Activated T-cell treated with anti-CD3 and anti-CD28 coated beads, Interleukin-2, amount 50 U/mL, for 72 hours (primary cell): ENCODE measurements around the gene TENT5C. TPM values are rescaled to one million over a fixed set of nuclear protein-coding genes. Genes with fewer than 3 reads are reported as not detected.

ENCODE experiments used
- ATAC-seq, 2 donors: fragments of 150-1000 bp; cut with Tn5 transposase; replicated peaks in 1 of 2; 2 replicates each; pipeline ENCODE4 v1.10.0; 2021; ENCODE audit warnings: moderate library complexity in 2 of 2, mild to moderate bottlenecking in 1 of 2
- DNase-seq, 2 donors: peaks; one replicate each; pipeline ENCODE4 v3.0.0; 2021 to 2022; ENCODE audit warnings: mixed read lengths in 1 of 2
- H3K27ac Mint-ChIP-seq: one replicate; pipeline ENCODE4 v1.8.0; 2022; ENCODE audit warnings: mild to moderate bottlenecking, moderate library complexity, mixed read lengths
- H3K27me3 Mint-ChIP-seq: one replicate; pipeline ENCODE4 v1.8.0; 2022; ENCODE audit warnings: low read depth, mixed read lengths
- H3K36me3 Mint-ChIP-seq, 2 donors: one replicate each; pipeline ENCODE4 v1.8.0; 2022; ENCODE audit warnings: mixed read lengths in 2 of 2, mild to moderate bottlenecking in 1 of 2; ENCODE audit not compliant: insufficient read depth in 2 of 2
- H3K4me1 Mint-ChIP-seq: one replicate; pipeline ENCODE4 v1.8.0; 2022; ENCODE audit warnings: low read depth, mixed read lengths
- H3K4me3 Mint-ChIP-seq, 2 donors: one replicate each; pipeline ENCODE4 v1.8.0; 2022; ENCODE audit warnings: mild to moderate bottlenecking in 2 of 2, mixed read lengths in 2 of 2, moderate library complexity in 2 of 2
- H3K9me3 Mint-ChIP-seq, 2 donors: one replicate each; pipeline ENCODE4 v1.8.0; 2022; ENCODE audit warnings: mixed read lengths in 2 of 2
- total RNA-seq, 2 donors: library from RNA; stranded (reverse); gene quantifications; one replicate each; pipeline ENCODE4 v1.2.3, GENCODE V29; 2022

TENT5C gene
- total RNA-seq, 2 donors from 2014 or later = 22.5 to 36.3 TPM

GRCh38 chr1:117663156-117663902, 57.5 kb downstream of the TENT5C start:
- peaks cover 5 to 9% of the 10 kb centered on the region in 2 donors for H3K9me3 Mint-ChIP-seq
- H3K36me3 Mint-ChIP-seq = peaks cover 12 to 18% of the 10 kb centered on the region in 2 donors
- ATAC-seq (no peak), DNase-seq (no peak)
- no peaks in the 10 kb centered on the region for H3K27me3 Mint-ChIP-seq
- peak overlapping the region; percentile 38 to 60 for H3K4me3 Mint-ChIP-seq
- H3K4me1 Mint-ChIP-seq = peaks cover 92% of the 10 kb centered on the region
- peak overlapping the region; percentile 68 for H3K27ac Mint-ChIP-seq

GRCh38 chr1:117664314-117664713, 58.5 kb downstream of the TENT5C start:
- peak; percentile 81 to 83 for ATAC-seq
- H3K36me3 Mint-ChIP-seq = peaks cover 12 to 18% of the 10 kb centered on the region in 2 donors
- peak overlapping the region; percentile 93 for H3K27ac Mint-ChIP-seq
- peaks cover 83% of the 10 kb centered on the region for H3K4me1 Mint-ChIP-seq
- DNase-seq = peak; percentile 65 to 73
- H3K4me3 Mint-ChIP-seq = peak overlapping the region; percentile 55 to 60
- no peaks in the 10 kb centered on the region for H3K27me3 Mint-ChIP-seq
- H3K9me3 Mint-ChIP-seq = peaks cover 5 to 9% of the 10 kb centered on the region in 2 donors

- Mint-ChIP-seq H3K27ac (peak overlapping the region; percentile 54), H3K4me3 (peak overlapping the region; percentile 55 to 60), H3K36me3 (peaks cover 12 to 18% of the 10 kb centered on the region in 2 donors), H3K27me3 (no peaks in the 10 kb centered on the region), H3K9me3 (peaks cover 5 to 9% of the 10 kb centered on the region in 2 donors), H3K4me1 (peaks cover 69% of the 10 kb centered on the region)
- ATAC-seq = peak; percentile 33 to 34
- DNase-seq = no peak
Measured at GRCh38 chr1:117665556-117666270, 59.9 kb downstream of the TENT5C start.

- H3K4me3 Mint-ChIP-seq = no peak overlapping the region
- peaks cover 50% of the 10 kb centered on the region for H3K4me1 Mint-ChIP-seq
- DNase-seq = no peak
- H3K27ac Mint-ChIP-seq = no peak overlapping the region
- H3K27me3 Mint-ChIP-seq = peaks cover 26% of the 10 kb centered on the region
- no peak for ATAC-seq
- peaks cover 0 to 2% of the 10 kb centered on the region in 2 donors for H3K9me3 Mint-ChIP-seq
- H3K36me3 Mint-ChIP-seq = peaks cover 2% of the 10 kb centered on the region in 2 donors
Measured at GRCh38 chr1:117669572-117669971, 63.7 kb downstream of the TENT5C start.

GRCh38 chr1:117670976-117671780, 65.3 kb downstream of the TENT5C start:
- peaks cover 36% of the 10 kb centered on the region for H3K4me1 Mint-ChIP-seq
- peaks cover 33% of the 10 kb centered on the region for H3K27me3 Mint-ChIP-seq
- H3K36me3 Mint-ChIP-seq = peaks cover 2% of the 10 kb centered on the region in 2 donors
- H3K4me3 Mint-ChIP-seq = no peak overlapping the region
- peaks cover 0 to 2% of the 10 kb centered on the region in 2 donors for H3K9me3 Mint-ChIP-seq
- ATAC-seq (no peak), DNase-seq (no peak)
- no peak overlapping the region for H3K27ac Mint-ChIP-seq

- H3K4me1 Mint-ChIP-seq = peaks cover 31% of the 10 kb centered on the region
- ATAC-seq = no peak
- H3K9me3 Mint-ChIP-seq = peaks cover 0 to under 1% of the 10 kb centered on the region in 2 donors
- H3K36me3 Mint-ChIP-seq = peaks cover 0 to under 1% of the 10 kb centered on the region in 2 donors
- DNase-seq = no peak
- no peak overlapping the region for H3K4me3 Mint-ChIP-seq
- H3K27me3 Mint-ChIP-seq = peaks cover 33% of the 10 kb centered on the region
- H3K27ac Mint-ChIP-seq = no peak overlapping the region
Measured at GRCh38 chr1:117671781-117672501, 66.1 kb downstream of the TENT5C start.

- Mint-ChIP-seq H3K4me1 (peaks cover 27% of the 10 kb centered on the region), H3K27me3 (peaks cover 34% of the 10 kb centered on the region), H3K9me3 (no peaks in the 10 kb centered on the region), H3K4me3 (no peak overlapping the region), H3K27ac (no peak overlapping the region), H3K36me3 (no peaks in the 10 kb centered on the region)
- DNase-seq (no peak), ATAC-seq (no peak)
Measured at GRCh38 chr1:117672756-117673155, 66.9 kb downstream of the TENT5C start.

- H3K4me3 Mint-ChIP-seq = no peak overlapping the region
- H3K4me1 Mint-ChIP-seq = peaks cover 22% of the 10 kb centered on the region
- no peaks in the 10 kb centered on the region for H3K9me3 Mint-ChIP-seq
- H3K36me3 Mint-ChIP-seq = no peaks in the 10 kb centered on the region
- peak; percentile 88 to 94 for ATAC-seq
- peaks cover 39% of the 10 kb centered on the region for H3K27me3 Mint-ChIP-seq
- no peak overlapping the region for H3K27ac Mint-ChIP-seq
- no peak for DNase-seq
Measured at GRCh38 chr1:117673405-117673804, 67.6 kb downstream of the TENT5C start.

GRCh38 chr1:117674521-117675400, 68.9 kb downstream of the TENT5C start:
- DNase-seq (peak; percentile 46 to 51), ATAC-seq (peak; percentile 47 to 64)
- H3K27me3 Mint-ChIP-seq = peaks cover 39% of the 10 kb centered on the region
- H3K4me1 Mint-ChIP-seq = peaks cover 22% of the 10 kb centered on the region
- no peaks in the 10 kb centered on the region for H3K9me3 Mint-ChIP-seq
- no peaks in the 10 kb centered on the region for H3K36me3 Mint-ChIP-seq
- H3K27ac Mint-ChIP-seq = peak overlapping the region; percentile 43
- H3K4me3 Mint-ChIP-seq = no peak overlapping the region

- ATAC-seq = no peak
- H3K4me1 Mint-ChIP-seq = peaks cover 22% of the 10 kb centered on the region
- no peak overlapping the region for H3K27ac Mint-ChIP-seq
- no peak for DNase-seq
- H3K4me3 Mint-ChIP-seq = no peak overlapping the region
- H3K36me3 Mint-ChIP-seq = no peaks in the 10 kb centered on the region
- H3K27me3 Mint-ChIP-seq = peaks cover 39% of the 10 kb centered on the region
- H3K9me3 Mint-ChIP-seq = no peaks in the 10 kb centered on the region
Measured at GRCh38 chr1:117675907-117676430, 70.1 kb downstream of the TENT5C start.

- H3K9me3 Mint-ChIP-seq = no peaks in the 10 kb centered on the region
- no peak overlapping the region for H3K27ac Mint-ChIP-seq
- H3K4me1 Mint-ChIP-seq = peaks cover 24% of the 10 kb centered on the region
- no peak for ATAC-seq
- H3K27me3 Mint-ChIP-seq = peaks cover 34% of the 10 kb centered on the region
- no peaks in the 10 kb centered on the region for H3K36me3 Mint-ChIP-seq
- no peak overlapping the region for H3K4me3 Mint-ChIP-seq
- no peak for DNase-seq
Measured at GRCh38 chr1:117676615-117677130, 70.8 kb downstream of the TENT5C start.
